Stimulated activated CD4-positive, alpha-beta T cell treated with anti-CD3 and anti-CD28 coated beads, Interleukin-15, amount 100 ng/mL, for 48 hours (primary cell): ENCODE data around the gene RIPOR2.
"Not testable (repeated sequence)": the region's sequence is repeated elsewhere in the genome, so short reads cannot be mapped to it uniquely, and the experiment has no call there.

ENCODE experiments used
- DNase-seq, 2 donors: peaks; one replicate each; pipeline ENCODE4 v3.0.0-alpha.2; 2020; ENCODE audit warnings: low read depth in 2 of 2

Gene RIPOR2

DNA sequence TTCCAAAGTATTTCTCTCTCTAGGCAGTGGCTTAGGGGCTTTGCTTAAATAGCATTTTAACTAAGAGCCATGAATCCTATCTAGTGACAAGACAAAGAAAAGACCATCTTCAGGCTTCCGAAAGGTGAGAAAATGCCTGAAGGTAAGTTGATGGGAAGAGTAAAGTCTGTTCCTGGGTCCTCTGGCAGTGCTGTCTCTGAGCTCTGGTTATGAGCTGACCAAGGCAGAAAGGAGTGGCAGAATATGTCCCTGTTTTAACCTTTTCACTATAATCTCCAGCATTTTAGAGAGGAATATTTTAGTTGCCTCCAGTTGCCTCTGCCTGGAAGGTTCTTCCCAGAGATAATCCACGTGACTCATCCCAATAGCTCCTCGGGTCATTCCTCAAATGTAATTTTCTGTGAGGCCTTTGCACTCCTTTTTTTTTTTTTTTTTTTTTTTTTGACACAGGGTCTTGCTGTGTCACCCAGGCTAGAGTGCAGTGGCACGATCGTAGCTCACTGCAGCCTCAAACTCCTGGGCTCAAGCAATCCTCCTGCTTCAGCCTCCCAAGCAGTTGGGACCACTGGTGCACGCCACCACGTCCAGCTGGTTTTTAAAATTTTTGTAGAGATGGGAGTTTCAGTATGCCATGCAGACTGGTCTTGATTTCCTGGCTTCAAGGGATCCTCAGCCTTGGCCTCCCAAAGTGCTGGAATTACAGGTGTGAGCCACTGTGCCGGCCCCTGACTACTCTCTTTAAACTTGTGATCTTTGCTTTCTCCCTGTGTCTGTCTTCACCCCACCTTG is 133.3 kb downstream of the RIPOR2 start:
- no peak for DNase-seq

DNA sequence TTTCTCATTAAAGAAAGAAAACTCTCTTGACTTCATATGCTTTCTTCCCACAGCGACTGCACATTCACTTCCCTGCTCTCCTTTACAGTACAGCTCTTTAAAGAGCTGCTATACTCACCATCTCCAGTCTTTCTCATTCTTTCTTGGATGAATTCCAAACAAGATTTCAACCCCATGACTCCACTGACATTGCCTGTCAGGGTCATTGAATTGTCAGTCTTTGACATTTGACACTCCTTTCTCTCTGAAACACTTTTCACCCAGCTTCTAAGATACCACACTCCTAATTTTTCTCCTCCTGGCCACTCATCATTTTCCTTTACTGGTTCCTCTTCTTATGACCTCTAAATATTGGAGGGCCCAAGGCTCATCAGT is 136.2 kb downstream of the RIPOR2 start:
- DNase-seq = no peak

DNA sequence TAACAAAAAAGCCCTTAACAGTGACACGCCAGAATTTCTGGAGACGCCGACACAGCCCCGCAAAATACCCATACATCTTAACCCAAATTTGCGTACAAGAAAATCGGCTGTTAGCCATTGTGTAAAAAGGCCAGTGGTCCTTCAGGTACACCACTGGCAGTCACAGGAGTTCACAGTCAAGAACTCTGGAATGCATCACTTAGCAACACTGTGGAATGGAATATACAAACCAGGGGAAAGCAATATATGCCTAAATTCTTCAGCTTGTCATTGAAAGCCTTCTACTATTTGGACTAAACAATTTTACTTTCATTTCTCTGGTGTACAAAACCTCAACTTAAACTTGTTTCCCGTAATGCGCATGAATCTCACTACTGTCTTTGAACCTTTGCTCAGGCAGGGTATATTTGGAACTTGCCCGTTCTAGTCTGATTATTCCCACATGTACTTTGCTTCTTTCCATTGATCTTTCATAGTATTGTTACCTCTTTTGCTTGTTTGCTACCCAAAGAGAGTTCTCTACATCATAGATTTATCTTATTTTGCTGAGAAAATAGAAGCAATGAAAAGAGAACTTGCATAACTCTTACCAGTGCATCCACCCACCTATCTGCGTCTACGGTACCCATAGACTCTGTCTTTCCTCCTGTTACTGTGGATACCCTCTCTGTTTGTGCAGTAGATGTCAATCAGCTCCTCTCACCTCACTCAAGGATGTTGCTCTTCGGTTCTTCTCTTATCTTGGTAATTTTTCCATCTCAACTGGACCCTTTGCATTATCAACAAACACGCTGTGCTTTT is 136.8 kb downstream of the RIPOR2 start, which contains the start of gene ARMH2:
TSS of gene ARMH2 (minus strand) at position 178 of the 801 bp plus-strand sequence. CDS start at position 118, 60 bp downstream.
- no peak for DNase-seq

DNA sequence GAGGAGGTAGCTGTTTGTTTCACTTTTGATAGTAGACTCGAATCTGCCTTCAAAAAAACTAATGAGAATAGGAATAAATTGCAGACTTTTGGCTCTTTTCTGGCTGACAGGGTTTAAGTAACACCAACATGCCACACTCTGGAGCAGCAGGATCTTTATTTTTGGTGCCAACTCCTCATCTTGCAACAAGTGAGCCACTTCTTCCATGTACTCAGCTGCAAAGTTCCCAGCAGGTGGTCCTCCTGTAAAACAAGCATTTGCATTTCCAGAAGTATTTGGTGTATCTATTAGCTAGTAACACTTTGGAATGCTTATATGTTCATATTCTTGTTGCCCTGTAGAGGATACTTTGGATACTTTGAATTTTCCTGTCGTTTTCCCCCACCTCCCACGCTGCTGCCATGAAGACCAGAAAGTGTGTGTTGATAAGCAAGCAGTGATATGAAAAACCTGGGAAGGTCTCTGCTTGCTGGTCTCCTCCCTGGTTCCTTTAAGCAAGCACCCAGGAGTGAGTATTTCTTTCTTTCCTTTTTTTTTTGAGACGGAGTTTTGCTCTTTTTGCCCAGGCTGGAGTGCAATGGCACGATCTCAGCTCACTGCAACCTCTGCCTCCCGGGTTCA is 138.1 kb downstream of the RIPOR2 start:
- DNase-seq = no peak

DNA sequence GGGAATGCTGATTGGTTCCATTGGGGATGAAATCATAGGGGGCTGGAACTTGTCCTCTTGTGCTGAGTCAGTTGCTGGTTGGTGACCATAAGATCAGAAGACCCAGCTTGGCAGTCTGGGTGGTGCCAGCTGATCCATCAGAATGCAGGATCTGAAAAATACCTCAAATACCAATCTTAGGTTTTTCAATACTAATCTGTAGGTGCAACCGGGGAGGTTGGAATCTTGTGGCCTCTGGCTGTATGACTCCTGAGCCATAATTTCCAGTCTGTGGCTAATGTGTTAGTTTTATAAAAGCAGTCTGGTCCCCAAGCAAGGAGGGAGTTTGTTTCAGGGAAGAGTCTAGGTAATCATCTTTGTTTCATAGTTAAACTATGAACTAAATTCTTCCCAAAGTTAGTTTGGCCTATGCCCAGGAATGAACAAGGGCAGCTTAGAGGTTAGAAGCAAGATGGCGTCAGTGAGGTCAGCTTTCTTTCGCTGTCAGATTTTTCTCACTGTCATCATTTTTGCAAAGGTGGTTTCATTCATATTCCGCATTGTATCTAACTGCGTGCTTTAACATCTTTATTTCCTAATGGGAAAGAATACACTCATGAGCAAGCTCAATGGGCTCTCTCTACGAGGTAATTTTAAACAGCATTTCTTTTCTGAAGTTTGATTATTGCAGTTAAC is 139.0 kb downstream of the RIPOR2 start:
- DNase-seq = no peak

DNA sequence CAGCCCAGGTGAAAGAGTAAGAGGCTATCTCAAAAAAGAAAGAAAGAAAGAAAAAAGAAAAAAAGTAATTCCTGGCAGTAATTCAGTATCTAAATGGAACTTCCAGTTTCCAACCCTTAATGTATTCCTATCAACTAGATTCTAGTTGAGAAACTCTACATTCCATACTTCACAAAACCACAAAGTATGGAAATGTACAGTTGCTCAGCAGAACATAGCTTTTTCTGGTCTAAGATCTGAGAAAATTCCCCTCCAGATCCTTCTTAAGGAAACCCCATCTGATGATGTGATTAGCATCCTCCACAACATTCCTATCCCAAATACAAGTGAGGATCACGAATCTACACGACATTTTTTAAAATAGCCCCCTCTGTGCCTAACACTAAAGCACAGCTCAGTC is 140.7 kb downstream of the RIPOR2 start:
- no peak for DNase-seq

DNA sequence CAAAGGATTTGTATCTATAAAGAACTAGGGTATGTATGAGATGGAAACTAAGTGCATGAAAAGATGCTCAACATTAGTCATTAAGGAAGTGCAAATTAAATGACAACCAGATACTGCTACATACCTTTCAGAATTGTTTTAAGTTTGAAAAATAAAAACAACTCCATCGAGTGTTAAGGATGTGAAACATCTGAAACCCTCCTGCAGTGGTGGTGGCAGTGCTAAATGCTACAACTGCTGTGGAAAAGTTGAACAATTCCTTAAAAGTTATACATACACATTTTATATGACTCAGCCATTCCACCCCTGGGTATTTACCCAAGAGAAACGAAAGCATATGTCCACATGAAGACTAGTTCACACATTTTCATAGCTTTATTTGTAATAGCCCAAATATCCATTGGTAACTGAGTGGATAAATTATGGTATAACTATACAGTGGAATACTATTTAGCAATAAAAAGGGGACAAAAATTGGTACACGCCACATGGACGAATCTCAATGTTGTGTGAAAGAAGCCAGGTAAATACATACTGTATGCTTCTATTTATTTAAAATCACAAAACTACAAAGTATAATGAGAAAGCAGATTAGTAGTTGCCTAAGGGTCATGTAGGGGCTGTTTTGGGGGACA is 147.6 kb downstream of the RIPOR2 start:
- no peak for DNase-seq

DNA sequence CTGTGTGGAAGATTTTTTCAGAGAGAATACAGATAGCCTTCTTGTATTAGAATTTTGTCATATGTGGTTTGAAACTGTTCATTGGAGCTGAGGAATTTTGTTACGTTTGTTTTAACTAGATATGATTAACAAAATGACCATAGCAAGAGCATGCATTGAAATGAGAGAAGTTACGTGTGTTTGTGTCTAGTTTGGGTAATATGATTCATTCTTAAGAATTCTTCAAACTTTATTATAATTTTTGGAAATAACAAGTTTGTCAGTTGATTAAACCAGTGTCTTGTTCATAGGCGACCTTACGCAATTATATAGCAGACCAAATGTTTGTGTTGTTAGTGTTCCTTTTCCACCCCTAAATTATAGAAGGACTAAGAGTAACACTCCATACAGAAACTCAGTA is 155.6 kb downstream of the RIPOR2 start:
- DNase-seq = no peak

DNA sequence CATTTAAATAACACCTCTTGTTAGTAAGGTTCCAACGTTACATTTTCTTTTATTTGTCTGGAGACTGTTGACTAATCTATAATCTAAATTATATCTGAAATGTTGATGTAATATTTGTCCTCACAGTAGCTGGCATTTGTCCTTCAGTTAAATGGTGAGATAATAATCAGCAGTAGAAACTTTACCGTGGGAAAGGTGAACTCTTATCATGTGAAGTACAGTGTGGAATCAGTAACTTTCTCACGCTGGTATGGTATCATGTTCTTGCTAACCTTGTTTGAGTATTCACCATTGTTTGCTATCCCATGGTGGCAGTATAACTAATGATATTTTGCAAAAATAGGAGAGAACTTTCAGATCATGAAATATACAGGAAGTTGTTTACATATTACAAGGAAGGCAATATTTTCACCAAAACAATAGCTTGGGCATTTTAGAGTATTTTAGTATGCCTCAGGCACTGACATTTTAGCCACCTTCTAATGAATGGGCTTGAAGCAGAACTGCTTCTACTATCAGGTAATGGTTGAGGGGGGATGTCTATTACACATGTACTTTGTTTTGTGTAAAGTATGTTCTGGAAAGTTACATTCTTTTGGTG is 156.2 kb downstream of the RIPOR2 start:
- DNase-seq = no peak

DNA sequence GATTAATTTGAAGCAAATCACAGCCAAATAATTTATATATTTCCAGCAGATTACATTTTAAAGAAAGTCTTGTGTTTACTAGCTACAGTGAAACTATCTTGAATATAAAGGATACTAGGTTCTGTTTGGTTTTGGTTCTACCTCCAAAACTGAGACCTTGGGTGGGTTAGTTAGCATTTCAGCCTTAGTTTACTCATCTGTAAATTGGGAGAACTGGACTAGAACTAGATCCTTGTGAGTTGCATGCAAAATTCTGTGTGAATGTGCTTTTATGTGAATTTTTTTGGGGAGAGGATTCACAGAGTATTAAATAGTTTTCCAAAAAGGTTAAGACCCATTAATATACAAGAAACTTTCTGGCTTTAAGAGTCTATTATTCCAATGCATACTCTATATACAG is 156.9 kb downstream of the RIPOR2 start:
- no peak for DNase-seq

DNA sequence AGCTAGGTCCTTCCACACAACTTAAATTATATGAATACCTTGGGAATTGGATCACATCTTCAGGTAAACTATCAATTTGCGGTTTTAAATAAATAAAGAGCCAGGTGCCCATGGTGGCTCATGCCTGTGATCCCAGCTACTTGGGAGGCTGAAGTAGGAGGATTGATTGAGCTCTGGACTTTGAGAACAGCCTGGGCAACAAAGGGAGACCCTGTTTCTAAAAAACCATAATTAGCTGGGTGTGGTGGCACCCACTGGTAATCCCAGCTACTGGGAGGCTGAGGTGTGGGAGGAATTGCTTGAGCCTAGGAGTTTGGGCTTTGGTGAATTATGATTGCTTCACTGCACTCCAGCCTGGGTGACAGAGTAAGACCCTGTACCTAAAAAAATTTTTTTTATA is 157.6 kb downstream of the RIPOR2 start:
- no peak for DNase-seq

DNA sequence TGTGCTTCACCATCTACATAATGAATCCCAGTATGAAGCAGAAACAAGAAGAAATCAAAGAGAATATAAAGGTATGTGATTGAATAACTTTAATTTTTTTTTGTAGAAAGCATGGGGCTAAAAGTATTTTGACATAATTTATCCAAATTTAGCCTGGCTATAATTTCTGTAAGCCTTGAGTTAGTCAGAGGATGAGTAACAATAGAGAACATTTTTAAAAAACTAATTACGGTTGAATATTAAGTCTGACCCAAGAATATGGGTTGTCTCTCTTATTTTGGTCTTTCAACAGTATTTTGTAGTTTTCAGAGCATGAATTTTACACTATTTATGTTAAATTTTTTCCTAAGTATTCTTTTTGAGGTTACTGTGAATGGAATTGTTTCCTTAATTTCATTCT is 158.5 kb downstream of the RIPOR2 start:
- DNase-seq = no peak

DNA sequence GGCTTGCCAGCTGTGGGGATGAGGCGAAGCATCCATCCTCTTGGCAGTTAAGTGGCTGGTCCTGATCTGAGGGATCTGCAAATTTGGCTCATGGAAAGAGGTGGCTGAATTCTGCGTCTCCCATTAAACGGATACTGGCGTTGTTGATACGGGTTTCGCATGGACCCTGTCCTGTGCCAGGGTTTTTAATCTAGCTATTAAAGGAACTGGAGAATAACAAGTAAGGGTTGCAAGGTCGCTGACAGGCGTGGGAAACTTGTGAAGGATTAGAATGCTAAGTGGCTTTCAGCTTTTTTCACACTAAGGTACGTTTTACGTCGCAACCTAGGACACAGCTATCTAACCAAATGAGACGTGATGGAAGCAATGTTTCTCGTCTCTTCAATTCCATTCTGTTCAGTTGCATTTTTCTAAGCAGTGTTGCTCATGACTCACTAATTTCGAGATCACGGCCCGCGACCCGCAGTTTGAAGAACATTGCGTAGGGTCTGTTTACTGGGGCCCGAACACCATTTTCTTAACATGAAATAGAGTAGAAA is 160.2 kb downstream of the RIPOR2 start:
- peak in 1 of 2 donors; percentile 26 for DNase-seq

DNA sequence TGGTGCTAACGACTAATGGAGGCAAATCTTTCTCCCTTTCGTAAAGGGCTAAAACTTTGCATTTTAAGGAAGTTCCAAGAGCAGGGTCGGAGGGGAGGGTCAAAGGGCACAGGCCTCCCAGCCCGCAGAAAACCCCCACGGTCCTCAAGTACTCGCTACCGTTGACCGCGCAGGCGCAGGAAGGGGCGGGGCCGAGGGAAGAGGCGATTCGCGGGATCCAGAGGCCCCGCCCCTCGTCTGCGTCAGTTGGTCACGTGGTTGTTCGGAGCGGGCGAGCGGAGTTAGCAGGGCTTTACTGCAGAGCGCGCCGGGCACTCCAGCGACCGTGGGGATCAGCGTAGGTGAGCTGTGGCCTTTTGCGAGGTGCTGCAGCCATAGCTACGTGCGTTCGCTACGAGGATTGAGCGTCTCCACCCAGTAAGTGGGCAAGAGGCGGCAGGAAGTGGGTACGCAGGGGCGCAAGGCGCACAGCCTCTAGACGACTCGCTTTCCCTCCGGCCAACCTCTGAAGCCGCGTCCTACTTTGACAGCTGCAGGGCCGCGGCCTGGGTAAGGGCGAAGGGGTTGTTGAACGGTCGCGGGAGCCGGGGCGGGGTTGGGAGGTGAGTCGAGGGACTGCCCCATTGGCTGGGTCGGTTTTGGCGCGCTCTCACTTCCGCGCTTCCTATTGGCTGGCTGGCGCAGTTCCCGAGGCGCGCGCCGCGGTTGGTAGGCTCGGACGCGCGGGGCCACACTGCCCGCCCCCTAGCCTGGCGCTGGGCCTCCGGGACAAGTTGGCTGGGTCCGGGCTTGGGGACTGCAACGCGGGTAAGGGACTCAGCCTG is 160.9 kb downstream of the RIPOR2 start, which contains the start of gene GMNN:
TSS of gene GMNN (plus strand) at position 242 of the 824 bp plus-strand sequence. CDS start 2,310 bp downstream, outside the sequence.
- peak; percentile 97 to 99 for DNase-seq

DNA sequence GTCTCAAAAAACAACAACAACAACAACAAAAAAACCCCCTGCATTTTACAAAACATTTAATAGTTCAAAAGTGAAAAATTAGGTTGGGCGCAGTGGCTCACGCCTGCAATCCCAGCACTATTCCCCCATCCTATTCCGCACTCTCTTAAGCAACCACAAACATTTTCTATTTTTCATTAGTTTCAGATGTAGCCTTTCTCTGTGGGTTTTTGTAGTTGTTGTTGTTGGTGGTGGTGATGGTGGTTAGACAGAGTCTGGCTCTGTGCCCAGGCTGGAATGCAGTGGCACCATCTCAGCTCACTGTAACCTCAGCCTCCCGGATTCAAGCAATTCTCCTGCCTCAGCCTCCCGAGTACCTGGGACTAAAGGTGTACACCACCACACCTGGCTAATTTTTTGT is 167.4 kb downstream of the RIPOR2 start:
- DNase-seq = no peak

DNA sequence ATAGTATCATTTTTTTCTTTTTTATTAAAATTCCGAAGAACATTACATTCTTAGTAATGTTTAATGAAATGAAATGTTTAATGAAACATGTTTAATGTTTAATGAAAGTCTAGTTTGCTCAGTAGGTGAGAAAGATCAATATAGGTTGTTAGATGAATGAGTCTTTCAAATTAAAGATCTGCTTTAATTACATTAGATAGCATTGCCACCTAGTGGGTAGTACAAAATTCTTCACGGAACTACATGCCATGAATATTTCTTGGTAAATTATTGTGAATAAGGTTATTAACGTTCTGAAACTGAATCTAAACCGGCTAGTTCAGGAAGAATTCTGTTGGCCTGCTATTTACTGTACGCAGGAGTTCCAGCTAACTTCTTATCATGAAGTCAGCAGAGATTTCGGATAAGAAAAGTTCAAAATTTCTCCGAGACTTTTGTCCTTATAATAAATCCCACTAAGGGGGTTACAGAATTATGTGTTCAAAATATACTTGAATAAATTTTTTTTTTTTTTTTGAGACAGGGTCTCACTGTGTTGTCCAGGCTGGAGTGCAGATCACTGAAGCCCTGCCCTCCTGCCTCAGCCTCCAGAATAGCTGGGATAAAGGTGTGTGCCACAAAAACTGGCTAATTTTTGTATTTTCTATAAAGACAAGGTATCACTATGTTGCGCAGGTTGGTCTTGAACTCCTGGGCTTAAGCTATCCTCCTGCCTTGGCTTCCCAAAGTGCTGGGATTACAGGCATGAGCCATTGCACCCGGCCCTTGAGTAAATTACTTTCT is 168.9 kb downstream of the RIPOR2 start:
- no peak for DNase-seq

DNA sequence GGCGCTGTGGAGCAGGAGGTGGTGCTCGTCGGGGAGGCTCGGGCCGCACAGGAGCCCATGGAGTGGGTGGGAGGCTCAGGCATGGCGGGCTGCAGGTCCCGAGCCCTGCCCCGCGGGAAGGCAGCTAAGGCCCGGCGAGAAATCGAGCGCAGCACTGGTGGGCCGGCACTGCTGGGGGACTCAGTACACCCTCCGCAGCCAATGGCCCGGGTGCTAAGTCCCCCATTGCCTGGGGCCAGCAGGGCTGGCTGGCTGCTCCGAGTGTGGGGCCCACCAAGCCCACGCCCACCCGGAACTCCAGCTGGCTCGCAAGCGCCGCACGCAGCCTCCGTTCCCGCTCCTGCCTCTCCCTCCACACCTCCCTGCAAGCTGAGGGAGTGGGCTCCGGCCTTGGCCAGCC is 169.8 kb downstream of the RIPOR2 start:
- not testable (repeated sequence) for DNase-seq

DNA sequence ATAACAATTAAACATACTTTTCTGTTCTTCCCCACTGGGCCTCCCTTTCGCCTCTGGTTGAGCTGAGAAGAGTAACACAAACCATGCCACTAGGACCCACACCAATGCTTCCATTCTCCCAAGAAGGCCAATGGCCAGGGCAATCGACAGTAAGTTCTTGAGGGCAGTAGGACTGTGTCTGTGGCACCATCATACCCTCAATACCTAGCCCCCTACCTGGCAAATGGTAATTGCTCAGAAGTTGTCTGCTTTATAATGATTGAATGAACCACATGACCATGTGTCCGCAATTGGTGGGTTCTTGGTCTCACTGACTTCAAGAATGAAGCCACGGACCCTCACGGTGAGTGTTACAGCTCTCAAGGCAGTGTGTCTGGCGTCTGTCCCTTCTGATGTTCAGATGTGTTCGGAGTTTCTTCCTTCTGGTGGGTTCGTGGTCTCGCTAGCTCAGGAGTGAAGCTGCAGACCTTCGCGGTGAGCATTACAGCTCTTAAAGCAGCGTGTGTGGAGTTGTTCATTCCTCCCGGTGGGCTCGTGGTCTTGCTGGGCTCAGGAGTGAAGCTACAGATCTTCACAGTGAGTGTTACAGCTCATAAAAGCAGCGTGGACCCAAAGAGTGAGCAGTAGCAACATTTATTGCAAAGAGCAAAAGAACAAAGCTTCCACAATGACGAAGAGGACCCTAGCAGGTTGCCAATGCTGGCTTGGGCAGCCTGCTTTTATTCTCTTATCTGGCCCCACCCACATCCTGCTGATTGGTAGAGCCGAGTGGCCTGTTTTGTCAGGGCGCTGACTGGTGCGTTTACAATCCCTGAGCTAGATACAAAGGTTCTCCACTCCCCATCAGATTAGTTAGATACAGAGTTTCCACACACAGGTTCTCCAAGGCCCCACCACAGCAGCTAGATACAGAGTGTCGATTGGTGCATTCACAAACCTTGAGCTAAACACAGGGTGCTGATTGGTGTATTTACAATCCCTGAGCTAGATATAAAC is 170.6 kb downstream of the RIPOR2 start:
- DNase-seq = not testable (repeated sequence)
